Activated B cell treated with CpG ODN at 0.5 μM for 24 hours (primary cell): ENCODE data around the gene NGEF. TPM values are rescaled to one million over a fixed set of nuclear protein-coding genes. Genes with fewer than 3 reads are reported as not detected.

Experiments used
- ATAC-seq: fragments of 200-7000 bp; cut with Tn5 transposase; one replicate; pipeline ENCODE4 v1.10.0; 2021; ENCODE audit warnings: low read depth, mild to moderate bottlenecking, moderate library complexity
- CTCF ChIA-PET: fragments of 350-600 bp; sonication (Branson Sonifier 250); formaldehyde crosslinking; loops from one replicate; lab custom pipeline; 2021; ENCODE audit warnings: antibody characterized with exemption; lab: Charles Lee
- POLR2A ChIA-PET: fragments of 350-600 bp; sonication (Branson Sonifier 250); formaldehyde crosslinking; loops from one replicate; lab custom pipeline; 2021; ENCODE audit warnings: antibody characterized with exemption; lab: Charles Lee
- DNase-seq: peaks from one replicate; pipeline ENCODE4 v3.0.0; 2022
- H3K27ac Mint-ChIP-seq: one replicate; pipeline ENCODE4 v1.8.0; 2020; ENCODE audit warnings: mixed read lengths
- H3K27me3 Mint-ChIP-seq: one replicate; pipeline ENCODE4 v1.8.0; 2021; ENCODE audit warnings: mixed read lengths
- H3K36me3 Mint-ChIP-seq: one replicate; pipeline ENCODE4 v1.8.0; 2021; ENCODE audit warnings: low read depth, mixed read lengths
- H3K4me1 Mint-ChIP-seq: one replicate; pipeline ENCODE4 v1.8.0; 2021; ENCODE audit warnings: mixed read lengths
- H3K4me3 Mint-ChIP-seq: one replicate; pipeline ENCODE4 v1.8.0; 2020; ENCODE audit warnings: mild to moderate bottlenecking, mixed read lengths
- H3K9me3 Mint-ChIP-seq: one replicate; pipeline ENCODE4 v1.8.0; 2020; ENCODE audit warnings: mixed read lengths
- intact Hi-C: fragments of 100-400 bp; cut with micrococcal nuclease; formaldehyde crosslinking; loops from one replicate; pipeline ENCODE4 v1.15.1; 2024
- total RNA-seq: library from RNA; stranded (reverse); gene quantifications from 2 replicates; pipeline ENCODE4 v1.2.3, GENCODE V29; 2022
- TF ChIP-seq, protein P1 (sequence below): fragments of 200-600 bp; IDR thresholded peaks from one replicate; pipeline ENCODE4 v1.8.0; 2022; ENCODE audit warnings: antibody characterized with exemption, mild to moderate bottlenecking

NGEF gene
- total RNA-seq, 1 donor from 2014 or later = not detected

GRCh38 chr2:232886176-232886575 is 126.9 kb downstream of the NGEF start:
- Mint-ChIP-seq H3K36me3 (no peaks in the 10 kb centered on the region), H3K27ac (no peak overlapping the region)

DNA sequence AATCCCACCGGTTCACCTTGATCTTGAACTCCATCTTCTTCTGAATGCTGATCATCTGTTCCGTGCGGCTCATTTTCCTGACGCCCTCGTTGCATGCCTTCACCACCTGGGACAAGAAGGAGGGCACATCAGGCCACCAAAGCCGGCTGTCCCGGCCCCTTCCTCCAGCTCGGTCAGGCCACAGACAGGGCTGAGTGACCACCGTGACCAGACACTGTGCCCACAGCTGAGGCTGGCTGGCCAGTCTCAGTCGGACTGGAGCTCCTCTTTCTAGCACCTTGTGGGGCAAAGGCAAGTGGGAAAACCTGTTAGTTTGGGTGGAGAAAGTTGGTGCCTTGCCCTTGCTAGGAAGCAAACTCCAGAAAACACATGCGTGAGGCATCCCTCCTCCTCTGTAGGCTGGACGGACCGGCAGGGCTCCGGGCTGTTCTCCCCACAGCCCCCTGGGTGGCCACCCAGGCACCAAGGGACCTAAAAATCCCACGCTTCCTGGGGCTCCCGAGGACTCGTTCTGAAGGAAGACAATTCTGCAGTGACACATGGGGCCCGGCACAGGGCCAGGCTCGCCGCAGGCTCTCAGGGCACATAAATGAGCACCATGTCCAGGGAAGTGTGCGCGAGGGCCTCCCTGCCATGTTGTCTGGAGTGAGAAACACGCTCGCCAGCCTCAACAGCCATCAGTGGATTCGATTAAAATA is 127.6 kb downstream of the NGEF start:
- no peak for ATAC-seq
- H3K36me3 Mint-ChIP-seq = no peaks in the 10 kb centered on the region
- ChIA-PET CTCF (no interaction called here), POLR2A (no interaction called here)
- intact Hi-C loops = no loop called here
- TF ChIP-seq, protein P1, sequence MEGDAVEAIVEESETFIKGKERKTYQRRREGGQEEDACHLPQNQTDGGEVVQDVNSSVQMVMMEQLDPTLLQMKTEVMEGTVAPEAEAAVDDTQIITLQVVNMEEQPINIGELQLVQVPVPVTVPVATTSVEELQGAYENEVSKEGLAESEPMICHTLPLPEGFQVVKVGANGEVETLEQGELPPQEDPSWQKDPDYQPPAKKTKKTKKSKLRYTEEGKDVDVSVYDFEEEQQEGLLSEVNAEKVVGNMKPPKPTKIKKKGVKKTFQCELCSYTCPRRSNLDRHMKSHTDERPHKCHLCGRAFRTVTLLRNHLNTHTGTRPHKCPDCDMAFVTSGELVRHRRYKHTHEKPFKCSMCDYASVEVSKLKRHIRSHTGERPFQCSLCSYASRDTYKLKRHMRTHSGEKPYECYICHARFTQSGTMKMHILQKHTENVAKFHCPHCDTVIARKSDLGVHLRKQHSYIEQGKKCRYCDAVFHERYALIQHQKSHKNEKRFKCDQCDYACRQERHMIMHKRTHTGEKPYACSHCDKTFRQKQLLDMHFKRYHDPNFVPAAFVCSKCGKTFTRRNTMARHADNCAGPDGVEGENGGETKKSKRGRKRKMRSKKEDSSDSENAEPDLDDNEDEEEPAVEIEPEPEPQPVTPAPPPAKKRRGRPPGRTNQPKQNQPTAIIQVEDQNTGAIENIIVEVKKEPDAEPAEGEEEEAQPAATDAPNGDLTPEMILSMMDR = no peak
- H3K27ac Mint-ChIP-seq = no peak overlapping the region
- no peak overlapping the region for H3K4me3 Mint-ChIP-seq
- no peak for DNase-seq
- no peaks in the 10 kb centered on the region for H3K9me3 Mint-ChIP-seq
- H3K4me1 Mint-ChIP-seq = no peaks in the 10 kb centered on the region
- H3K27me3 Mint-ChIP-seq = peaks cover 4% of the 10 kb centered on the region

More at GRCh38 chr2:232886176-232886575, 126.9 kb downstream of the NGEF start:
- CTCF ChIA-PET = no interaction called here
- intact Hi-C loops = no loop called here
- Mint-ChIP-seq H3K9me3 (no peaks in the 10 kb centered on the region), H3K4me3 (no peak overlapping the region), H3K27me3 (peaks cover 10% of the 10 kb centered on the region), H3K4me1 (peaks cover 2% of the 10 kb centered on the region)
- ATAC-seq (no peak), DNase-seq (no peak)
- POLR2A ChIA-PET = no interaction called here
- TF ChIP-seq, protein P1 = no peak

DNA sequence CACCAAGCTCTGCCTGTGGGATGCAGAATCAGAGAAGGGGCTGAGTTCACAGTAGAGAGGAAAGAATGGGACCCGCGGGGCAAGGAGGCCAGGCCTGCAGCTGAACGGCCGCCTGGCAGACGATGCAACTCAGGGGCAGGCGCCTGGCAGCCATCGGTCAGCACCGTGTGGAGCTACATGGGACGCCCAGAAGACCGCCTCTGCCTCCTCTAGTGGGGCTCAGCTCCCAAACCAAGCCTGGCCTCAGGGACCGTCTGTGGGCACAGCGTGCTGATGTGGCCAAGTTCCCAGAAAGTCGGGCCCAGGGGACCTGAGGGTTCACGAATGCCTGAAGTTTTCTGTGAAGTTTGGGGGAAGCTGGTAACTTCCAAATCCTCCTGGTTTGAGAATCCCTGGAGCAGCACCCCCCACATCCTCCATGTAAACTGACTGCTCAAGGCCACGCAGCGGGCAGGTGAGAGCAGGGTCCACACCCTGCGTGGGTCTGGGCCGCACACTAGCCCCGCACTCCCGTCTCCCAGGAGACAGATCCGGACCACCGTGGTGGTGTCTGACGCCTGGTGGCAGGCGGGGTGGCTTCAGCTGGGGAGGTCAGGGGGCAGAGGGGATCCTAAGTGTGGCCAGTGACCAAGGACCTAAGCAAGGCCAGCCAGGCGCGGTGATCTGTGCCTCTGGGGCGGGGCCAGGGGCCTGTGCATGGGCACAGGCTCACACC is 128.3 kb downstream of the NGEF start:
- no peak overlapping the region for H3K4me3 Mint-ChIP-seq
- no peaks in the 10 kb centered on the region for H3K4me1 Mint-ChIP-seq
- intact Hi-C loops = no loop called here
- no peak for DNase-seq
- ATAC-seq = no peak
- TF ChIP-seq, protein P1 = no peak
- POLR2A ChIA-PET = no interaction called here
- H3K27ac Mint-ChIP-seq = no peak overlapping the region
- H3K9me3 Mint-ChIP-seq = no peaks in the 10 kb centered on the region
- CTCF ChIA-PET = no interaction called here
- no peaks in the 10 kb centered on the region for H3K36me3 Mint-ChIP-seq
- peaks cover under 1% of the 10 kb centered on the region for H3K27me3 Mint-ChIP-seq

- H3K36me3 Mint-ChIP-seq = no peaks in the 10 kb centered on the region
- ChIA-PET POLR2A (no interaction called here), CTCF (no interaction called here)
- TF ChIP-seq, protein P1 = no peak
- DNase-seq (no peak), ATAC-seq (no peak)
- no peak overlapping the region for H3K4me3 Mint-ChIP-seq
- H3K27me3 Mint-ChIP-seq = no peaks in the 10 kb centered on the region
- no peaks in the 10 kb centered on the region for H3K4me1 Mint-ChIP-seq
- H3K9me3 Mint-ChIP-seq = no peaks in the 10 kb centered on the region
- H3K27ac Mint-ChIP-seq = no peak overlapping the region
- intact Hi-C loops = no loop called here
Measured at GRCh38 chr2:232884001-232884421, 129.0 kb downstream of the NGEF start.

DNA sequence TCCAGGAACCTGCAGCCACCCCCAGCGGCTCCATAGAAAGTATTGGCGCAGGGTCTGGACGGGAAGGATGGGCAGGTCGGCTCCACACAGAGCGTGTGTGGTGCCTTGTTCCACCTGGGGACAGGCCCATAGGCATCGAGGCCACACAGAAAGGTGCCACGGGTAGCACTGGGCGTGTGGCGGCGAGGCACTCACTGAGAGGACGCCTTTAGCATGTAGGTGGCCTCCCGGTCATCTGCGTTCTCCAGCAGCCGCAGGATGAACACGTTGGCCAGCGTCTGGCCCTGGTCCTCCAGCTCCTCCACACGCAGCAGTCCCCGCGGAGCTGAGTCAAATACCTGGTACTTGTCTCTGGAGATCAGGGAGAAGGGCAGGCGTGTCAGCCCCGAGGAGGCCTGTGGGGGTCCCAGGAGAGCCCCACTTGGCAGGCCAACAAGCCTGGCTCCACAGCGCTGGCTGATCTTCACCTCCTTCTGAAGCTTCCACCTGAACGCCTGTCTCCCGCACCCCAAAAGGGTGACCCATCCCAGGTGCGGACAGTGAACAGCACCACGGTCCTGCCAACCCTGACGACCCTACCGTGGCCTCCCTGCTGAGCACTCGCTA is 129.8 kb downstream of the NGEF start:
- intact Hi-C loops = no loop called here
- Mint-ChIP-seq H3K27ac (no peak overlapping the region), H3K4me1 (no peaks in the 10 kb centered on the region), H3K4me3 (no peak overlapping the region), H3K36me3 (no peaks in the 10 kb centered on the region), H3K9me3 (no peaks in the 10 kb centered on the region), H3K27me3 (no peaks in the 10 kb centered on the region)
- DNase-seq = no peak
- TF ChIP-seq, protein P1 = no peak
- ChIA-PET POLR2A (no interaction called here), CTCF (no interaction called here)
- ATAC-seq = no peak
